Measurements from ENCODE around the gene ADCY7. TPM values are rescaled to one million over a fixed set of nuclear protein-coding genes. Genes with fewer than 3 reads are reported as not detected.

The ADCY7 gene
- total RNA-seq, 1 donor, result 26.0 TPM

- TF ChIP-seq, protein P1, sequence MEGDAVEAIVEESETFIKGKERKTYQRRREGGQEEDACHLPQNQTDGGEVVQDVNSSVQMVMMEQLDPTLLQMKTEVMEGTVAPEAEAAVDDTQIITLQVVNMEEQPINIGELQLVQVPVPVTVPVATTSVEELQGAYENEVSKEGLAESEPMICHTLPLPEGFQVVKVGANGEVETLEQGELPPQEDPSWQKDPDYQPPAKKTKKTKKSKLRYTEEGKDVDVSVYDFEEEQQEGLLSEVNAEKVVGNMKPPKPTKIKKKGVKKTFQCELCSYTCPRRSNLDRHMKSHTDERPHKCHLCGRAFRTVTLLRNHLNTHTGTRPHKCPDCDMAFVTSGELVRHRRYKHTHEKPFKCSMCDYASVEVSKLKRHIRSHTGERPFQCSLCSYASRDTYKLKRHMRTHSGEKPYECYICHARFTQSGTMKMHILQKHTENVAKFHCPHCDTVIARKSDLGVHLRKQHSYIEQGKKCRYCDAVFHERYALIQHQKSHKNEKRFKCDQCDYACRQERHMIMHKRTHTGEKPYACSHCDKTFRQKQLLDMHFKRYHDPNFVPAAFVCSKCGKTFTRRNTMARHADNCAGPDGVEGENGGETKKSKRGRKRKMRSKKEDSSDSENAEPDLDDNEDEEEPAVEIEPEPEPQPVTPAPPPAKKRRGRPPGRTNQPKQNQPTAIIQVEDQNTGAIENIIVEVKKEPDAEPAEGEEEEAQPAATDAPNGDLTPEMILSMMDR (IDR thresholded peaks at IDR 0.05; ENCODE audit: insufficient read depth, low read length), result no peak
- DNase-seq (ENCODE audit: low read depth), result no peak
- H3K4me3 ChIP-seq (ENCODE audit: low read depth, low read length), result no peak overlapping the region
Measured at GRCh38 chr16:50318796-50319578, 52.6 kb downstream of the ADCY7 start.

- DNase-seq (ENCODE audit: low read depth), result no peak
- TF ChIP-seq, protein P1 (IDR thresholded peaks at IDR 0.05; ENCODE audit: insufficient read depth, low read length), result no peak
- no peak overlapping the region for H3K4me3 ChIP-seq (ENCODE audit: low read depth, low read length)
Measured at GRCh38 chr16:50320310-50320709, 54.0 kb downstream of the ADCY7 start.

DNA sequence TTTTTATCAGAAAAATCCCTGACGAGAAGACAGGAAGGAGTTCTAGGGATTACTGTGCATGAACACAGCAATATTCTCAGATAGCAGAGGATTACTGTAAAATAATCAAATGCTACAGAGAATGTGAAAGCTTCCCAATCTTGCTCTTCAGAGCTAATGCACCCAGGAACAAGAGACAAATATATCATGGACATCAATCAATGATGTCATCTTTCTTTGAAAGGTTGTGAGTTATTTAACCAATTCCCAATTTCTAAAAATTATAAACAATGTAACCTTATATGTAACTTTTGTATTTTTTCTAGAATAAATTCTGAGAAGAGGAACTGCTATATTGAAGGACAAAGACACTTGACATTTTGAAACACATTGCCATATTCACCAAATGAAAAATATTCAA is 56.0 kb downstream of the ADCY7 start:
- TF ChIP-seq, protein P1 (IDR thresholded peaks at IDR 0.05; ENCODE audit: insufficient read depth, low read length), result no peak
- no peak for DNase-seq (ENCODE audit: low read depth)

GRCh38 chr16:50323335-50324011 is 57.1 kb downstream of the ADCY7 start:
- DNase-seq (ENCODE audit: low read depth), result peak; percentile 52
- TF ChIP-seq, protein P1 (IDR thresholded peaks at IDR 0.05; ENCODE audit: insufficient read depth, low read length), result peak; percentile 8
- H3K4me3 ChIP-seq (ENCODE audit: low read depth, low read length), result no peak overlapping the region

More for the DNA sequence above, 56.0 kb downstream of the ADCY7 start:
- H3K4me3 ChIP-seq (ENCODE audit: low read depth, low read length), result no peak overlapping the region

DNA sequence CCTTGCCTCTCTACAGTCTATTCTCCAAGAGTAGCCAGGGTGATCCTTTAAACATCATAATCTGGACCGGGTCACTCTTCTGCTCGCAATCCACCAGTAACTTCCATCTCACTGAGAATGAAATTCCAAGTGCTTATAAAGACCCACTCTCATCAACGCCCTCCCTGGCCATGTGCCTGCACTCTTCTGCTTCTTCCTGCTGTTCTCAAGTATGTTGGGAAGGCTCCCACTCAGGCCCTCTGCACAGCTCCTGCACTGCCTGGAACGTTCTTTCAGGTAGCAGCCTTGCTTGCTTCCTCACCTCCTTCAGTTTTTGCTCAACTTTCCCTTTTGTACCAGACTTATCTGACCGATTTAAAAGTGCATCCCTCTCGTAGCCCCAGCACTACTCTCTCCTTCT is 58.0 kb downstream of the ADCY7 start:
- DNase-seq (ENCODE audit: low read depth), result no peak
- no peak overlapping the region for H3K4me3 ChIP-seq (ENCODE audit: low read depth, low read length)
- TF ChIP-seq, protein P1 (IDR thresholded peaks at IDR 0.05; ENCODE audit: insufficient read depth, low read length), result no peak

- TF ChIP-seq, protein P1 (IDR thresholded peaks at IDR 0.05; ENCODE audit: insufficient read depth, low read length), result no peak
- H3K4me3 ChIP-seq (ENCODE audit: low read depth, low read length), result no peak overlapping the region
- no peak for DNase-seq (ENCODE audit: low read depth)
Measured at GRCh38 chr16:50326264-50326663, 59.9 kb downstream of the ADCY7 start.
